ENCODE data around the gene GALNT17.

DNA sequence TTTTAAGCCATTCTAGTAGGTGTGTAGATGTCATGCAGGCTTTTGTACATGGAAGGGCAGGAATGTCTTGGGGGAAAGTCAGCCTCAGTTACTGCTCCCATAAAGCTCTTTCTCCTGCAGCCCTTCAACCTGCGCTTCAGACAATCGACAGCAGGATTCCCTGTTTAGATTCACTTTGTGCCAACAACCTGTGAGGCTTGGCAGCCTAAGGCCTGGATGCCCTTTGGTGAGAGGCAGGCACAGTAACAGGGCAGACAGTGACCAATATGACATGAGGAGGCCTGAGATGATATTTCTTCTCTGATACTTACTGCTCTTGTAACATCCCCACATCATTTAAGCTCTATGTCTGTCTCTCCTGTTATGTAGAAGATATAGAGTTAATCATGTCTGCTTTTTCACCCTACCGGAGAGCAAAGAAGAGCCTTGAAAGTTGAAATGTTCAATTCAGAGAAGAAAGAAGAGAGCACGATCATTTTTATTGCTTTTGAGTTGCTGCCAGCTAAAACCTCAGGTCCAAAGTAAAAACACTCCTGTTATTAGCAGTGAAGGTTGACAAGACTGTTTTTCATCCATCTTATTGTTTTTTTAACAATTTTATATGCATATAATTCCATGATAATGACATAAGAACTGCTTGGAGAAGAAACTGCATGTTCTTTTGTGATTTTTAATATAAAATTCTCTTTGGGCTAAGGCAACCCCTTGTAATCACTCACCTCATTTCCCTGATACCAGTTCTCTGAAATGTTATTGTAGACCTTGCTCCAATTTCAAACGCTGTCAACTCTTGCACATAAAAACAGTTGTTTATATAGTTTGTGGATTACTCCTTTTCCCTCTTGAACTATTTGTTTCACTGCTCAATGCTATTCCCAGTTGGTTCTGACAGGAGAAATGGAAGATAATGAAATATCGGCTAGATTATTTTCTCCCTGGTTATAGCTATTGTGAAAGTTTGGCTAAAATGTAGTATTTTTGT lies 140.9 kb downstream of the GALNT17 start:
- TF ChIP-seq, protein P1, sequence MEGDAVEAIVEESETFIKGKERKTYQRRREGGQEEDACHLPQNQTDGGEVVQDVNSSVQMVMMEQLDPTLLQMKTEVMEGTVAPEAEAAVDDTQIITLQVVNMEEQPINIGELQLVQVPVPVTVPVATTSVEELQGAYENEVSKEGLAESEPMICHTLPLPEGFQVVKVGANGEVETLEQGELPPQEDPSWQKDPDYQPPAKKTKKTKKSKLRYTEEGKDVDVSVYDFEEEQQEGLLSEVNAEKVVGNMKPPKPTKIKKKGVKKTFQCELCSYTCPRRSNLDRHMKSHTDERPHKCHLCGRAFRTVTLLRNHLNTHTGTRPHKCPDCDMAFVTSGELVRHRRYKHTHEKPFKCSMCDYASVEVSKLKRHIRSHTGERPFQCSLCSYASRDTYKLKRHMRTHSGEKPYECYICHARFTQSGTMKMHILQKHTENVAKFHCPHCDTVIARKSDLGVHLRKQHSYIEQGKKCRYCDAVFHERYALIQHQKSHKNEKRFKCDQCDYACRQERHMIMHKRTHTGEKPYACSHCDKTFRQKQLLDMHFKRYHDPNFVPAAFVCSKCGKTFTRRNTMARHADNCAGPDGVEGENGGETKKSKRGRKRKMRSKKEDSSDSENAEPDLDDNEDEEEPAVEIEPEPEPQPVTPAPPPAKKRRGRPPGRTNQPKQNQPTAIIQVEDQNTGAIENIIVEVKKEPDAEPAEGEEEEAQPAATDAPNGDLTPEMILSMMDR (conservative IDR thresholded peaks at IDR 0.05; ENCODE audit: low read depth, low read length) = no peak
- TF ChIP-seq EZH2 (IDR thresholded peaks at IDR 0.05; ENCODE audit: borderline replicate concordance, low read depth, low read length, poor library complexity, severe bottlenecking) = no peak

Measured in A673 (cell line).